GM18907 (cell line): ENCODE data around the gene CLIP2.
"Not testable (repeated sequence)": the region's sequence is repeated elsewhere in the genome, so short reads cannot be mapped to it uniquely, and the experiment has no call there.

Source experiments
- ATAC-seq: cut with Tn5 transposase; IDR thresholded peaks from one replicate; pipeline ENCODE4 v1.9.1; 2021; ENCODE audit warnings: mild to moderate bottlenecking, moderate library complexity; ENCODE audit not compliant: unreplicated experiment

The CLIP2 gene

DNA sequence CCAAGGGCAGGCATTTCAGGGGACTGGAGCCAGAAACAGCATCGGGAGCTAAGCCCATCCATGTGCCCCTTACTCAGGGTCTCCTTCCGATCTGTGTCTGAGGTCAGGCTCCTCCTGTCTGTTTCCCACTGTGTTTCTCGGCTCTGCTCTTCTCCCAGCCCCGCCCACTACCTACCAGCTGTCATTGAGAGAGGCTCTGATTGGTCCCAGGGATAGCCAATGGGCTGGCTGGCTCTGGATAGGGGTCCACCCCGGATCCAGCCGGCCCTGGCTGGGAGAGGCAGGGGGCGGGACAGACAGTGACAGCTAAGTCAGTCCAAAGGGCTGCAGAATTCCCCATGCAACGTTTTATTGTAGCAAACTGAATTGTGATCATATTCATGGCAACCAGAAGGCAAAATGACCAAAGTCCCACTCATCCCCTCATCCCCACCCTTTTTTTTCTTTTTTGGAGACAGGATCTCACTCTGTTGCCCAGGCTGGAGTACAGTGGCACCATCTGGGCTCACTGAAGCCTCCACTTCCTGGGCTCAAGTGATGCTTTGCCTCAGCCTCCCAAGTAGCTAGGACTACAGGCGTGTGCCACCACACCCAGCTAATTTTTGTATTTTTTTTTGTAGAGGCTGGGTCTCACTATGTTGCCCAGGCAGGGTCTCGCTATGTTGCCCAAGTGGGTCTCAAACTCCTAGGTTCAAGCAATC is 76.3 kb downstream of the CLIP2 start:
- no peak for ATAC-seq

- no peak for ATAC-seq
Observed at GRCh38 chr7:74371381-74372341, 82.5 kb downstream of the CLIP2 start.

DNA sequence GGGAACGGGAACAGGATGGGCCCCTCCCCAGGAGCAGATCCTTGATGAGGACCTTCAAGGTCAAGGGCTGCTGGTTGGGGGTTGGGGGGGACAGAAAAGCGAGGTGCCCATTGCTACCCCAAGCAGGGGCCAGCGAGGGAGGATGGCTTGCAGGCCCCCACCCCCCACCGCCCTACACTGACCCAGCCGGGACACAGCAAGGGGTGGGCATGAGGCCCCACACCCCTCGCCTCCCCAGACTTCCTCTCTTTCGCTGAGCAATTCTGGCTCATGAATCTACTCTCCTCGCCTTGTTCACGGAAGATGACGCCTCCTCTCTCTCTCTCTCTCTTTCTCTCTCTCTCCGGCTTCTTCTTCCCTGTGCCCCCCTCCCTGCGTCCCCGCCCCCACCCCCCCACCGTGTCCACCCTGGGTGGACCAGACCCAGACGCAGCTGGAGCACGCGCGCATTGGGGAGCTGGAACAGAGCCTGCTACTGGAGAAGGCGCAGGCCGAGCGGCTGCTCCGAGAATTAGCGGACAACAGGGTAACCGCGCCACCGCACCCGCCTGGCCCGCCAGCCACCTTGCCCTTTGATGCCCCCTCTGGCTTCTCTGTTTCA is 83.4 kb downstream of the CLIP2 start:
- no peak for ATAC-seq

DNA sequence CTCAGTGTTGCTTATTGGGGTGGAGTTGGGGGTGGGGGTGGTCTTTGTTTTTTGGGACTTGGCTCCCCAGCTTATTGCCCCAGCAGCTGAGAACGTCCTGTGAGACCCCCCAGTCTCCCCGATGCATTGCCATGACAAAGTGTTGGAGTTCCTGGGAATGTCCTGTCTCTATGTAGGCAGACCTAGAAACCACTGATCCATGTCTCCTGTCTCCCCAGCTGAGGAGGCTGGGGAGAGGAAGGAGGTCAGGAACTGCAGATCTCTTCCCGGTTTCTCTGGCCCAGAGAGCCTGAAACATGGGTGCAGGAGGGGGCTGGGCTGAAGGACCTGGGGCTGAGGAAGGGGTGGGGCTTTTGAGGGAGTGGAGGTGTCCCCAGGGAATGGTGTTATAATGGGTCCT is 84.3 kb downstream of the CLIP2 start:
- ATAC-seq, result no peak

DNA sequence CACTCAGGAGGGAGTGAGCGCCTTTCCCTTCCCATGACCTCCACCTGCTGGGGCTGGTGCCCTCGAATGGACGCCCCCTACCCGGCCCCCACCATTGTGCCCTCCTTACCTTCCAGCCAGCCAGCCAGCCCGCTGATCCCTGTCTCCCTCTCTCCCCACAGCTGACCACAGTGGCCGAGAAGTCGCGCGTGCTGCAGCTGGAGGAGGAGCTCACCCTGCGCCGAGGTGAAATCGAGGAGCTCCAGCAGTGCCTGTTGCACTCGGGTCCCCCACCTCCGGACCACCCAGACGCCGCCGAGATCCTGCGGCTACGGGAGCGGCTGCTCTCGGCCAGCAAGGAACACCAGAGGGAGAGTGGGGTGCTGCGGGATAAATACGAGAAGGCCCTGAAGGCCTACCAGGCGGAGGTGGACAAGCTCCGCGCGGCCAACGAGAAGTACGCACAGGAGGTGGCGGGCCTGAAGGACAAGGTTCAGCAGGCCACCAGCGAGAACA is 86.6 kb downstream of the CLIP2 start:
- ATAC-seq, result no peak

DNA sequence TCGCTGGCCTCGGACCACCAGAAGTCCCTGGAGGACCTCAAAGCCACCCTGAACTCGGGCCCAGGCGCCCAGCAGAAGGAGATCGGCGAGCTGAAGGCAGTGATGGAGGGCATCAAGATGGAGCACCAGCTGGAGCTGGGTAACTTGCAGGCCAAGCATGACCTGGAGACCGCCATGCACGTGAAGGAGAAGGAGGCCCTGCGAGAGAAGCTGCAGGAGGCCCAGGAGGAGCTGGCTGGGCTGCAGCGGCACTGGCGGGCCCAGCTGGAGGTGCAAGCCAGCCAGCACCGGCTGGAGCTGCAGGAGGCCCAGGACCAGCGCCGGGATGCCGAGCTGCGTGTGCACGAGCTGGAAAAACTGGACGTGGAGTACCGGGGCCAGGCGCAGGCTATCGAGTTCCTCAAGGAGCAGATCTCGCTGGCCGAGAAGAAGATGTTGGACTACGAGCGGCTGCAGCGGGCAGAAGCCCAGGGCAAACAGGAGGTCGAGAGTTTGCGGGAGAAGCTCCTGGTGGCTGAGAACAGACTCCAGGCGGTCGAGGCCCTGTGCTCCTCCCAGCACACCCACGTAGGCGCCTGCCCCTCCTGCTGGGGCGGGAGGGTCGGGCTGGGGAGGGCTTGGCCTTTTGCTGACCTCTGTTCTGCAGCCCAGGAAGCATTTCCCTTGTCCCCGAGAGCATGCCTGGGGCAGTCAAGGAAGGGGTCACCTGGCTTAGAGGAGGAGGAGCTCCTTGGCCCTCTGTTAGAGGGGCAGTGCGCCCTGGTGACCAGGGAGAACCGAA is 87.2 kb downstream of the CLIP2 start:
- no peak for ATAC-seq

GRCh38 chr7:74379938-74380337 is 90.7 kb downstream of the CLIP2 start:
- ATAC-seq, result no peak

- no peak for ATAC-seq
Observed at GRCh38 chr7:74380720-74381119, 91.5 kb downstream of the CLIP2 start.

- ATAC-seq, result not testable (repeated sequence)
Observed at GRCh38 chr7:74384086-74384485, 94.9 kb downstream of the CLIP2 start.

- ATAC-seq, result not testable (repeated sequence)
Observed at GRCh38 chr7:74384854-74385253, 95.6 kb downstream of the CLIP2 start.

GRCh38 chr7:74387606-74388005 is 98.4 kb downstream of the CLIP2 start:
- no peak for ATAC-seq

DNA sequence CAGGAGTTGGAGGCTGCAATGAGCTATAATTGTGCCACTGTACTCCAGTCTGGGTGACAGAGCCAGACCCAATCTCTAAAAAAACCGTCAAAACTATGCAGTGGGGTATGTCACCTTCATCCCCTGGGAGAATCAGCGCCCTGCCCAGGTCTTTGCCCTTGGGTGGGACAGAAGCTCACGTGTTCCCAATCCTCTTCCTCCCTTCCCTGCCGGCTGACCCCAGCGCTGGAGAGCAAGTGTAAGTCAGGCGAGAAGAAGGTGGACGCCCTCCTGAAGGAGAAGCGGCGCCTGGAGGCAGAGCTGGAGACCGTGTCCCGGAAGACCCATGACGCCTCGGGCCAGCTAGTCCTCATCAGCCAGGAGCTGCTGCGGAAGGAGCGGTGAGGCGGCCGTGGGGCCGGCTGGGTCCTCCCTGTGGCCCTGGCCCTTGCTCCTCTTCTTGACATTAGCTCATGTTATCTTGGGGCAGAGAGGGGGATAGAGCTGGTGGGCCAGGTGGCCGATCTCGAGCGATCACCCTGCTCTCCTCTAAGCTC is 99.7 kb downstream of the CLIP2 start:
- ATAC-seq, result no peak

DNA sequence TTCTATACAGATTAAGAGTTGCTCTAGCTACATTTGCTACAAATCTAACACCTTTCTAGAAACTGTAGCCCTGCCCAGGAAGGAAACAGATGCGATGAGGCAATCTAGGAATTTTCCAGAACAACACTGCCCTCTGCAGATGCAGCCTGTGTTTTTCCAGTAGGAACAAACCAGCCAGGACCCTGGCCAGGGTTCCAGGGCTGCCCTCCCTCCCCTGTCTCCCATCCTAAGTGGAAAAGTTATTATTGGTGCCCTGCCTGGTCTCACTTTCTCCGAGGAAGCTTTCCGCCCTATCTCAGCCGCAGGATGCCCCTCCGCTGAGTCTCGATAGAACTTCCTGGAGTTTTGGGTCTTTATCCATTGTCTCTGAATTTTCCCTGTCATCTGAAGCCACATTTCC is 104.5 kb downstream of the CLIP2 start:
- not testable (repeated sequence) for ATAC-seq

DNA sequence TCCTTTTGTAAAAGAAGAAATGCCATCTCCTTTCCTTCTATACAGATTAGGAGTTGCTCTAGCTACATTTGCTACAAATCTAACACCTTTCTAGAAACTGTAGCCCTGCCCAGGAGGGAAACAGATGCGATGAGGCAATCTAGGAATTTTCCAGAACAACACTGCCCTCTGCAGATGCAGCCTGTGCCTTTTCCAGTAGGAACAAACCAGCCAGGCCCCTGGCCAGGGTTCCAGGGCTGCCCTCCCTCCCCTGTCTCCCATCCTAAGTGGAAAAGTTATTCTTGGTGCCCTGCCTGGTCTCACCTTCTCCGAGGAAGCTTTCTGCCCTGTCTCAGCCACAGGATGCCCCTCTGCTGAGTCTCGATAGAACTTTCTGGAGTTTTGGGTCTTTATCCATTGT is 105.4 kb downstream of the CLIP2 start:
- ATAC-seq, result not testable (repeated sequence)

- ATAC-seq, result no peak
Observed at GRCh38 chr7:74395745-74396311, 106.6 kb downstream of the CLIP2 start.

DNA sequence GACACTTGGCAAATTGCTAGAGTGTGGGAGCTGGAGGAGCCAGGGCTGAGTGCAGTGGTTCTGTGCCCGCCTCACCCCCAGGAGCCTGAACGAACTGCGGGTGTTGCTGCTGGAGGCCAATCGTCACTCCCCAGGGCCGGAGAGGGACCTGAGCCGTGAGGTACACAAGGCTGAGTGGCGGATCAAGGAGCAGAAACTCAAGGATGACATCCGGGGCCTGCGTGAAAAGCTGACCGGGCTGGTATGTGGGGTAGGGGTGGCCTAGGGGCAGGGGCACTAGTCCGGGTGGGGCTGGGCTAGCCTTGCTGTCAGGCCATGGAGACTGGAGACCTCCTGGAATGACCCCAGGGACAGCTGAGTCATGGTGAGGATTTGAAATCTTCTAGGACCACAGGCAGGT is 107.8 kb downstream of the CLIP2 start:
- ATAC-seq, result no peak

DNA sequence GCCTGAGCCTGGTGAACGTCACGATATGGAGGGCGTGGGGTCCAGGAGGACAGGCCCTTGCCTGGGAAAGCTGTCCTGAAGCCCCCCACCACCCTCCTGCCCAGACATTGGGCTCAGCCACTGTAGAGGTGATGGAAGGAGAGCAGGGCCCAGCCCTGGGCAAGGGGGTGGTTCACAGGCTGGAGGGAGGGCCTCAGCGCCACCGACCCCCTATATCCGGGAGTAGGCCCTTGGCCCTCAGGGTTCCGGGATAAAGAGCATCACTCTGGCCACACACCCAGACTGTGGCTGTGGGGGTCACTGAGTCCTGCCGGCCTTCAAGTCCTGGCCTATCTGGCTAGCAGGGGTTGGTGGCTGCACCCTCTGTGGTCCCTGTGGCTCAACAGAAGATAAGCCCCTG is 109.2 kb downstream of the CLIP2 start:
- ATAC-seq, result no peak

- no peak for ATAC-seq
Observed at GRCh38 chr7:74399006-74399405, 109.8 kb downstream of the CLIP2 start.

- no peak for ATAC-seq
Observed at GRCh38 chr7:74400420-74401136, 111.4 kb downstream of the CLIP2 start.
